HG02571 (cell line): Measurements from ENCODE around the gene MORF4L2.

Experiments used
- ATAC-seq: cut with Tn5 transposase; IDR thresholded peaks from one replicate; pipeline ENCODE4 v1.9.1; 2021; ENCODE audit warnings: mild to moderate bottlenecking, moderate library complexity; ENCODE audit not compliant: unreplicated experiment

Gene MORF4L2

GRCh38 chrX:103637604-103638338, 48.7 kb downstream of the MORF4L2 start:
- no peak for ATAC-seq

DNA sequence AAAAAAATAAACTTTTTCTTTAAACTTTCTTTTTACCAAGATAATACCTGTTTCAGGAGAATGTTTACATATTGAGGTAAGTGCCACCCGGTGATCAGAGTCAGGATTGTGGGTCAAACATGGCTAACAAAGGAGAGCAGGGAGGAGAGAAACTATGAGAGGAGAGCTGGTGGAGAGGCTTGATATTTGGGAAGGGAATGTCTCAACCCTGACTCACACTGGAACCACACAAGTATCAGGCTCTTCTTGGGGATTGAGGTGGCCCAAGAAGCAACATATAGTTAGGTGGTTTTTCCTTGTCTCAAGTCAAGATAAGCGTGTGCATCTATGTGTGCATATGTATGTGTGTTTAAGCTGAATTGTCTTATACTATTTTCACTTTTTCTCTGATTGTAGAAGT, 51.1 kb downstream of the MORF4L2 start:
- no peak for ATAC-seq

- ATAC-seq, result no peak
Measured at GRCh38 chrX:103631145-103631544, 55.4 kb downstream of the MORF4L2 start.

DNA sequence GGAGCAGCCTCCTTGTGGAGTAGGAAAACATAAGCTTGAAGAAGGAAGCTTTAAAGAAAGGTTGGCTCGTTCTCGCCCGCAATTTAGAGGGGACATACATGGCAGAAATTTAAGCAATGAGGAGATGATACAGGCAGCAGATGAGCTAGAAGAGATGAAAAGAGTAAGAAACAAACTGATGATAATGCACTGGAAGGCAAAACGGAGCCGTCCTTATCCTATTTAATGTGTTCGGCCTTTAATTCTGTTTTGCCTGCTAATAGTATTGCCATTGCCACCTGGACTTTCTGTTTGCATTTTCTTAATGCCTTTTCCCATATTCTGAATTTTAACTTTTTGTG, 56.4 kb downstream of the MORF4L2 start:
- ATAC-seq, result peak; percentile 9

DNA sequence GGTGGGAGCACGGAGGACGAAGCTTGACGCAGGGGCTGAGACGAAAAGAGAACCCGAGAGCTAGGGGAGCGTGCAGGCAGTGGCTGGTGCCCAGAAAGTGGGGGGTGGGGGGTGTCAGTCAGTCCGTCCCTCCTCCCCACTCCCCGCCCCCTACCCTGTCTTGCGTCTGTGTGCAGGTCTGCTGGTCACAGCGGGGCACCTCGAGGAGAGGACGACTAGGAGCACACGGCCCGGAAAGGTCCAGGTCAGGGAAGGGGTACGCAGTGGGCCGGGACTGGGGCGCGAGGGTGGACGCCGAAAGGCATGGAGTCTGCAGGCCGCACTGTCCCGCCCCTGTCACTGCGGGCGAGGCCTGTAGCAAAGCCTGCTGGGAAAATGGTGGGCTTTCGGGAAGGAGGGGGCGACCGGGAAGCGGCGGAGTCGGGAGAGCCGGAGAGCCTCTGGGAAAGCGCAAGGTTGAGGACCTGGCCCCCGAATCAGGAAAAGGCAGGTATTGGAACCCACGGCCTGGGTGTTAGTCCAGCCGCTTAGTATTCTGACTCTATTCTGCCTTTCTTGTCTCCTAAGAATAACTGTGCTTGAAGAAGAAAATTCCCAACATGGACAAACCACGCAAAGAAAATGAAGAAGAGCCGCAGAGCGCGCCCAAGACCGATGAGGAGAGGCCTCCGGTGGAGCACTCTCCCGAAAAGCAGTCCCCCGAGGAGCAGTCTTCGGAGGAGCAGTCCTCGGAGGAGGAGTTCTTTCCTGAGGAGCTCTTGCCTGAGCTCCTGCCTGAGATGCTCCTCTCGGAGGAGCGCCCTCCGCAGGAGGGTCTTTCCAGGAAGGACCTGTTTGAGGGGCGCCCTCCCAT, 57.0 kb downstream of the MORF4L2 start:
- peak; percentile 50 for ATAC-seq

GRCh38 chrX:103628386-103629317, 57.8 kb downstream of the MORF4L2 start, which contains the start of gene TCEAL1:
Gene TCEAL1, plus strand, starts transcription at chrX:103628975. Its CDS starts 942 bp downstream, at chrX:103629917.
- ATAC-seq, result peak; percentile 53

- no peak for ATAC-seq
Measured at GRCh38 chrX:103626855-103627254, 59.6 kb downstream of the MORF4L2 start.
